Activated CD8-positive, alpha-beta memory T cell treated with anti-CD3 and anti-CD28 coated beads, Interleukin-2, amount 10 ng/mL, durations not matched to agents 7 days and 5 days (primary cell): Measurements from ENCODE around the gene TREH. TPM values are rescaled to one million over a fixed set of nuclear protein-coding genes. Genes with fewer than 3 reads are reported as not detected.

Experiments used
- microRNA-seq: library from miRNA; unstranded; fragments of <30 nt; microRNA quantifications from one replicate; pipeline ENCODE4 v1.2.0, GENCODE V29; 2022
- total RNA-seq, 2 experiments: library from RNA; stranded (reverse); gene quantifications; one replicate each; pipeline ENCODE4 v1.2.3, GENCODE V29; 2021

The TREH gene
- total RNA-seq, 2 experiments from 2014 or later = not detected

Small RNAs within 50 kb of the gene (microRNA-seq; reads per million reads assigned to microRNA genes)
- gene MIR6716 = not detected

Other genes starting within 250 kb of the TREH start
- 100 to 1,000 TPM; 116 to 125 TPM for gene KMT2A, start 243.2 kb downstream of the TREH start, total RNA-seq
- under 1 TPM; 0.66 to 0.82 TPM for gene TTC36, start 152.2 kb downstream of the TREH start, total RNA-seq
- gene TMEM25, start 148.5 kb downstream of the TREH start, total RNA-seq = 1 to 10 TPM; 8.4 to 8.6 TPM
- 10 to 100 TPM; 10.4 to 13.1 TPM for gene IFT46, start 113.7 kb downstream of the TREH start, total RNA-seq
- gene ARCN1, start 107.2 kb downstream of the TREH start, total RNA-seq = 100 to 1,000 TPM in 1 of 2 experiments, 10 to 100 TPM in 1; 98.9 to 130 TPM
- gene PHLDB1, start 72.0 kb downstream of the TREH start, total RNA-seq = 1 to 10 TPM in 1 of 2 experiments, under 1 TPM in 1; 0.91 to 1.3 TPM
- gene DDX6, start 111.5 kb upstream of the TREH start, total RNA-seq = 100 to 1,000 TPM; 127 to 153 TPM
- under 1 TPM in 1 of 2 experiments, not detected in 1; 0.30 TPM for gene CXCR5, start 204.2 kb upstream of the TREH start, total RNA-seq
- 10 to 100 TPM; 33.9 to 44.0 TPM for gene BCL9L, start 246.3 kb upstream of the TREH start, total RNA-seq